Neuronal stem cell (in vitro differentiated cells): ENCODE results near the gene OTOP1.
"Not testable (repeated sequence)": the region's sequence is repeated elsewhere in the genome, so short reads cannot be mapped to it uniquely, and the experiment has no call there.

Experiments used
- DNase-seq: peaks from one replicate; pipeline ENCODE4 v3.0.0-alpha.2; 2013; ENCODE audit warnings: low spot score
- H2AFZ ChIP-seq: one replicate; pipeline ENCODE4 v1.6.1; 2013; ENCODE audit warnings: mild to moderate bottlenecking, low read length, inconsistent platforms
- H2AK5ac ChIP-seq: 2 replicates; pipeline ENCODE4 v1.6.1; 2013; ENCODE audit warnings: low read depth, mild to moderate bottlenecking, inconsistent platforms, low read length, moderate library complexity, mixed read lengths
- H2BK120ac ChIP-seq: 2 replicates; pipeline ENCODE4 v1.6.1; 2013; ENCODE audit warnings: low read depth, mild to moderate bottlenecking, inconsistent platforms, low read length, moderate library complexity, mixed read lengths
- H2BK12ac ChIP-seq: one replicate; pipeline ENCODE4 v1.6.1; 2013; ENCODE audit warnings: low read length, inconsistent platforms
- H2BK15ac ChIP-seq: 2 replicates; pipeline ENCODE4 v1.6.1; 2013; ENCODE audit warnings: mild to moderate bottlenecking, low read length, inconsistent platforms, mixed read lengths
- H2BK5ac ChIP-seq: one replicate; pipeline ENCODE4 v1.6.1; 2013; ENCODE audit warnings: inconsistent platforms, mild to moderate bottlenecking, low read length, moderate library complexity
- H3K14ac ChIP-seq: one replicate; pipeline ENCODE4 v1.6.1; 2013; ENCODE audit warnings: low read length, inconsistent platforms
- H3K18ac ChIP-seq: 2 replicates; pipeline ENCODE4 v1.6.1; 2013; ENCODE audit warnings: low read length, inconsistent platforms
- H3K23ac ChIP-seq: 2 replicates; pipeline ENCODE4 v1.6.1; 2013; ENCODE audit warnings: low read depth, mild to moderate bottlenecking, mixed read lengths, low read length, inconsistent platforms; ENCODE audit not compliant: poor library complexity
- H3K27ac ChIP-seq: replicated peaks from 3 replicates; pipeline ENCODE4 v1.5.1; 2013; ENCODE audit warnings: low read length, inconsistent platforms
- H3K27me3 ChIP-seq, 3 experiments: 2 replicates each; pipeline ENCODE4 v1.6.1; 2013; ENCODE audit warnings: low read length in 3 of 3, mild to moderate bottlenecking in 2 of 3, inconsistent platforms in 1 of 3, low read depth in 1 of 3, mixed read lengths in 1 of 3, moderate library complexity in 1 of 3; ENCODE audit not compliant: control insufficient read depth in 3 of 3, insufficient read depth in 3 of 3
- H3K36me3 ChIP-seq, 2 donors: replicated peaks in 1 of 2; 2 replicates each; pipeline ENCODE4 v1.6.1; 2013; ENCODE audit warnings: low read length in 2 of 2; ENCODE audit not compliant: control insufficient read depth in 2 of 2, insufficient read depth in 2 of 2
- H3K4ac ChIP-seq: 2 replicates; pipeline ENCODE4 v1.6.1; 2013; ENCODE audit warnings: inconsistent platforms, mild to moderate bottlenecking, low read length, moderate library complexity
- H3K4me1 ChIP-seq, 2 donors: 1 replicate in 1 of 2; 2 replicates in 1 of 2; pipeline ENCODE4 v1.6.1; 2013; ENCODE audit warnings: low read length in 2 of 2, low read depth in 1 of 2; ENCODE audit not compliant: control insufficient read depth in 2 of 2, insufficient read depth in 1 of 2
- H3K4me2 ChIP-seq: one replicate; pipeline ENCODE4 v1.6.1; 2013; ENCODE audit warnings: mild to moderate bottlenecking, low read length, inconsistent platforms; ENCODE audit not compliant: insufficient read depth, poor library complexity, severe bottlenecking
- H3K4me3 ChIP-seq, 2 donors: 2 replicates each; pipeline ENCODE4 v1.5.1; 2013; ENCODE audit warnings: low read length in 2 of 2, mild to moderate bottlenecking in 2 of 2, inconsistent platforms in 1 of 2, moderate library complexity in 1 of 2
- H3K79me1 ChIP-seq: one replicate; pipeline ENCODE4 v1.6.1; 2013; ENCODE audit warnings: low read depth, mild to moderate bottlenecking, inconsistent platforms, low read length, moderate library complexity
- H3K9ac ChIP-seq: one replicate; pipeline ENCODE4 v1.6.1; 2013; ENCODE audit warnings: mild to moderate bottlenecking, low read depth, low read length, inconsistent platforms; ENCODE audit not compliant: poor library complexity
- H3K9me3 ChIP-seq, 2 donors: replicated peaks in 1 of 2; 2 replicates each; pipeline versions ENCODE3 to v1.6.1; 2013; ENCODE audit warnings: low read length in 2 of 2, mild to moderate bottlenecking in 2 of 2, inconsistent platforms in 1 of 2, low read depth in 1 of 2, mixed read lengths in 1 of 2, moderate library complexity in 1 of 2; ENCODE audit not compliant: control insufficient read depth in 2 of 2, insufficient read depth in 1 of 2
- H4K8ac ChIP-seq: one replicate; pipeline ENCODE4 v1.6.1; 2013; ENCODE audit warnings: low read depth, mild to moderate bottlenecking, inconsistent platforms, low read length, moderate library complexity
- H4K91ac ChIP-seq: one replicate; pipeline ENCODE4 v1.6.1; 2013; ENCODE audit warnings: low read length, low read depth, mild to moderate bottlenecking, inconsistent platforms; ENCODE audit not compliant: poor library complexity
- WGBS, 2 donors: extraction: QIAGEN DNeasy Blood & Tissue Kit; methylation state at CpG; one replicate each; pipeline ENCODE4 v1.1.7; 2013; ENCODE audit warnings: missing lambda C conversion rate in 2 of 2, mixed read lengths in 1 of 2; ENCODE audit not compliant: insufficient read length in 2 of 2, insufficient replicate concordance in 1 of 2; ENCODE audit errors: extremely low coverage in 2 of 2; 5-methylcytosine and 5-hydroxymethylcytosine counted together

Gene OTOP1

DNA sequence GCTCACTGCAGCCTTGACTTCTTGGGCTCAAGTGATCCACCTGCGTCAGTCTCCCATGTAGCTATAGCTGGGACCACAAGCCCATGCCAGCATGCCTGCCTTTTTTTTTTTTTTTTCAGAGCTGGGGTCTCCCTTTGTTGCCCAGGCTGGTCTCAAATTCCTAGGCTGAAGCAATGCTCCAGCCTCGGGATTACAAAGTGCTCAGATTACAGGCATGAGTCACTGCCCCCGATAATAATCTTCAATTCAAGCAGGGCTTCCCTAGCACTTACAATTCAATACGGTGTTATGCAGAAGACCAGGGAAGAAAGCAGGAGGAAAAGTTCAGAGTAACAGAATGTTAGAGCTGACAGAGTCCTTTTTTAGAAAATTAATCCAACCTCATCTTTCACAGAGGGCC, 26.1 kb downstream of the OTOP1 start:
- no CpG with 5 or more reads among the region's 4 CpGs for WGBS, 2 donors
- Histone ChIP-seq H3K79me1 (no peaks in the 10 kb centered on the region), H4K8ac (no peak overlapping the region), H3K14ac (no peak overlapping the region), H2AK5ac (no peak overlapping the region), H3K27ac (no peak overlapping the region), H2AFZ (no peak overlapping the region), H3K4ac (no peak overlapping the region), H3K27me3 (peaks cover 0 to 10% (median 0%) of the 10 kb centered on the region in 3 experiments), H2BK15ac (no peak overlapping the region), H2BK12ac (no peak overlapping the region), H3K23ac (no peak overlapping the region), H3K9ac (no peak overlapping the region), H4K91ac (no peak overlapping the region), H3K9me3 (no peaks in the 10 kb centered on the region), H3K4me1 (peaks cover 0 to 5% of the 10 kb centered on the region in 2 donors), H2BK5ac (no peak overlapping the region), H2BK120ac (no peak overlapping the region), H3K4me3 (no peak overlapping the region), H3K36me3 (no peaks in the 10 kb centered on the region), H3K18ac (no peak overlapping the region), H3K4me2 (no peak overlapping the region)
- DNase-seq: no peak

DNA sequence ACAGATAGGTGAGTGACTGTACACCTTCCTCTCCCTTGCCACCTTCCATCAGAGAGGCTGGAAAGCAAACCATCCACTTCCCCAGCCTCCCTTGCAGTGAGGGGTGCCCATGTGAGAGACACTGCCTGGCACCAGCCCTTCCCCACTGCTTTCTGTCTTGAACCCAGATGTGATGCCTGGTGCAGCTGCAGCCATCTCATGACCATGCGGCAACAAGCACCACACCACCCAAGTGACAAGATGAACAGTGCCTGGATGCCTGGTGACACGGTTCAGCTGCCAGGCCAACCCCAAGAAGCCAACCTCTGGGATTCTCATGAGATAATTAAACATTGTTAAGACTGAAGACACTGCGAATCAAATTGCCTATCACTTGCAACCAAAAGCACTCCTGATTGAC, 31.4 kb downstream of the OTOP1 start:
- H4K91ac ChIP-seq: no peak overlapping the region
- no peak overlapping the region for H2BK15ac ChIP-seq
- H3K27me3 ChIP-seq: peaks cover 0 to 6% (median 0%) of the 10 kb centered on the region in 3 experiments
- H3K4me3 ChIP-seq: peak overlapping the region in 1 of 2 donors; percentile 43
- no CpG with 5 or more reads among the region's 3 CpGs for whole genome bisulfite sequencing, 2 donors
- no peaks in the 10 kb centered on the region for H3K4me1 ChIP-seq
- H2BK12ac ChIP-seq: no peak overlapping the region
- no peak overlapping the region for H3K9ac ChIP-seq
- no peak overlapping the region for H2AFZ ChIP-seq
- no peak overlapping the region for H3K4me2 ChIP-seq
- no peak overlapping the region for H2AK5ac ChIP-seq
- no peak overlapping the region for H3K27ac ChIP-seq
- no peaks in the 10 kb centered on the region for H3K9me3 ChIP-seq
- H3K4ac ChIP-seq: no peak overlapping the region
- H4K8ac ChIP-seq: no peak overlapping the region
- no peak overlapping the region for H2BK120ac ChIP-seq
- no peak overlapping the region for H3K18ac ChIP-seq
- no peak for DNase-seq
- no peaks in the 10 kb centered on the region for H3K79me1 ChIP-seq
- H3K14ac ChIP-seq: no peak overlapping the region
- no peaks in the 10 kb centered on the region for H3K36me3 ChIP-seq
- H2BK5ac ChIP-seq: no peak overlapping the region
- no peak overlapping the region for H3K23ac ChIP-seq

DNA sequence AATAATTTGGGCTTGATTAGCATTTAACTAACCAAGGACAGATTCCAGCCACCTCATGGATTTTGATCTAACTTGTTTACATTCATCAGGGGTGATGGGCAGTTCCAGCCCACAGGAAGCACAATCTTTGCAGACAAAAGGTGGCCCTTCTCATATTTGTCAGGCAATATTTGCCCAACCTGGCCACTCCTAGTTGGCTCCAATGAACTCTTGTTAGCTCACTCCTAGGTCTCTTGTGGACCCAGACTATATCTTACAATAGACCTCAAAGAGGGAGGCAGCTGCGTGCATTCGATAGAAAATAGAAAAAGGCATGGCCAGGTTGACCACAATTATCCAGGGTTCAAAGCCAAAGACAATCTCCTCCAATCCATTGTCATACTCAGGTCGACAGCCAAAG, 38.2 kb downstream of the OTOP1 start:
- not testable (repeated sequence) for H3K36me3 ChIP-seq, H2BK120ac ChIP-seq, H3K9ac ChIP-seq, H2AK5ac ChIP-seq, H3K14ac ChIP-seq, H2BK12ac ChIP-seq, H3K18ac ChIP-seq, H2BK15ac ChIP-seq, H3K4me1 ChIP-seq, H3K79me1 ChIP-seq, H3K4me2 ChIP-seq, DNase-seq, H3K4ac ChIP-seq, H2BK5ac ChIP-seq, H3K23ac ChIP-seq, H2AFZ ChIP-seq, H3K27ac ChIP-seq, H3K9me3 ChIP-seq, H3K4me3 ChIP-seq, H4K8ac ChIP-seq, H4K91ac ChIP-seq
- peaks cover 0 to 12% (median 0%) of the 10 kb centered on the region in 3 experiments for H3K27me3 ChIP-seq
- no CpG with 5 or more reads among the region's 3 CpGs for WGBS, 2 donors

DNA sequence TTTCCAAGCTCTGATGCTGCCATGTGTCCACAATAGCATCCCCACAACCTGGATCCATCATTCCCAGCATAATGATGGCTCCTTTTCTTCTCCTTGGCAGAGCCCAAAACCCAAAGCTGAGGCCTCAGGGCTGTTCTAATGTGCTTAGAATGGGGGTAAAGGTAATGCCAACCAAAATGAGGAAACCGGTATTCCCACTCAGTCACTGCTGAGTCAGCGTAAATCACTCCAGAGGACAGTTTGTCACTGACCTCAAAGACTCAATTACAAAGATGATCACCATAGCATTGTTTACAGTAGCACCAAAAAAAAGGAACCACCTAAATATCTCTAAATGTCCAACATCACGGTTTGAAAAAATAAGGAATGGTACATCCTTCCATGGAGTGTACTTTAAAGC, 41.2 kb downstream of the OTOP1 start:
- H3K4me3 ChIP-seq: no peak overlapping the region

More for the DNA sequence above, 41.2 kb downstream of the OTOP1 start:
- Histone ChIP-seq H3K4ac (no peak overlapping the region), H3K27ac (no peak overlapping the region), H3K23ac (no peak overlapping the region), H4K91ac (no peak overlapping the region), H3K18ac (no peak overlapping the region), H3K9ac (no peak overlapping the region), H2BK15ac (no peak overlapping the region), H2AFZ (no peak overlapping the region), H2BK12ac (no peak overlapping the region), H3K14ac (no peak overlapping the region), H2BK5ac (no peak overlapping the region), H3K36me3 (no peaks in the 10 kb centered on the region), H3K79me1 (no peaks in the 10 kb centered on the region), H2AK5ac (no peak overlapping the region), H4K8ac (no peak overlapping the region), H3K4me2 (no peak overlapping the region), H3K27me3 (peaks cover 0 to 6% (median 0%) of the 10 kb centered on the region in 3 experiments), H3K9me3 (no peaks in the 10 kb centered on the region), H2BK120ac (no peak overlapping the region), H3K4me1 (no peaks in the 10 kb centered on the region)
- no peak for DNase-seq
- WGBS, 2 donors: no CpG with 5 or more reads among the region's 3 CpGs
